Heart left ventricle (tissue), 16 donors: ENCODE results near the gene FAM227B. TPM values are rescaled to one million over a fixed set of nuclear protein-coding genes. Genes with fewer than 3 reads are reported as not detected.

ENCODE experiments used
- ATAC-seq, 4 donors: fragments of 200-7000 bp; cut with Tn5 transposase; one replicate each; pipeline ENCODE4 v1.9.1; 2020 to 2022; ENCODE audit warnings: moderate library complexity in 4 of 4, mild to moderate bottlenecking in 3 of 4, moderate number of reproducible peaks in 1 of 4
- DNase-seq, 5 donors: peaks; one replicate each; pipeline ENCODE4 v3.0.0-alpha.2; 2020
- H3K27ac ChIP-seq, 12 donors: fragments of 200-600 bp; sonication (generic) in 4 of 12; one replicate each; pipeline versions ENCODE4 v1.5.0 to v1.8.0; 2016 to 2022; ENCODE audit warnings: mild to moderate bottlenecking in 2 of 12
- H3K27me3 ChIP-seq, 9 donors: fragments of 200-600 bp; sonication (generic) in 2 of 9; one replicate each; pipeline versions ENCODE4 v1.5.1 to v1.8.0; 2016 to 2022; ENCODE audit warnings: mild to moderate bottlenecking in 3 of 9
- H3K36me3 ChIP-seq, 9 donors: fragments of 200-600 bp; sonication (generic) in 2 of 9; one replicate each; pipeline versions ENCODE4 v1.5.0 to v1.8.0; 2018 to 2022; ENCODE audit warnings: mild to moderate bottlenecking in 2 of 9
- H3K4me1 ChIP-seq, 12 donors: fragments of 200-600 bp; sonication (generic) in 4 of 12; one replicate each; pipeline versions ENCODE4 v1.5.0 to v1.8.0; 2016 to 2022; ENCODE audit warnings: mild to moderate bottlenecking in 3 of 12
- H3K4me3 ChIP-seq, 12 donors: fragments of 200-600 bp; sonication (generic) in 4 of 12; one replicate each; pipeline versions ENCODE4 v1.5.0 to v1.8.0; 2017 to 2022; ENCODE audit warnings: mild to moderate bottlenecking in 9 of 12, moderate library complexity in 4 of 12
- H3K9me3 ChIP-seq, 12 donors: fragments of 200-600 bp; sonication (generic) in 4 of 12; one replicate each; pipeline versions ENCODE4 v1.5.0 to v1.8.0; 2016 to 2022; ENCODE audit warnings: mild to moderate bottlenecking in 1 of 12
- POLR2A ChIP-seq, 2 donors: fragments of 450-650 bp; IDR thresholded peaks; one replicate each; pipeline ENCODE4 v1.6.1; 2017; ENCODE audit warnings: antibody characterized with exemption in 2 of 2, mild to moderate bottlenecking in 2 of 2, moderate library complexity in 2 of 2
- WGBS, 4 donors: extraction: QIAGEN DNeasy Blood & Tissue Kit in 2 of 4; methylation state at CpG; one replicate each; pipeline versions ENCODE4 v1.1.5 to v1.1.7; 2013 to 2018; 5-methylcytosine and 5-hydroxymethylcytosine counted together
- intact Hi-C, 10 donors: fragments of 100-400 bp; cut with DNase I; formaldehyde crosslinking; loops; one replicate each; pipeline versions ENCODE4 v1.11.1 to v1.14.2; 2022
- polyA plus RNA-seq, 2 donors: library from polyadenylated mRNA; stranded (reverse); fragments of 200-250 nt; gene quantifications; one replicate each; pipeline ENCODE4 v1.2.3, GENCODE V29; 2013
- total RNA-seq, 9 donors: library from RNA; depleted of rRNA in 2 of 9; stranded (reverse); fragments of >200 nt in 2 of 9; fragmentation: NEBNext Ultra II Directional in 3 of 9; extraction: Animal tissue kit (Norgen Biotek cat#: 25700) in 3 of 9; gene quantifications; one replicate each; pipeline versions ENCODE4 v1.1.0 to v1.2.4, GENCODE V29; 2016 to 2023
- TF ChIP-seq, protein P1 (sequence below), 12 donors: fragments of 200-600 bp; sonication (generic) in 4 of 12; IDR thresholded peaks; one replicate each; pipeline versions ENCODE4 v1.5.0 to v1.8.0; 2018 to 2022; ENCODE audit warnings: antibody characterized with exemption in 12 of 12, mild to moderate bottlenecking in 5 of 12
- donor health status: ischemic (EF 13 %, LVEDD 7.1; RV severe dilation, severe dysfunction).
- donor health status: healthy with polysubstance abuse.
- donor health status: DM: no; HTN: yes; CAD: no.
- donor health status: DM: no; HTN: no; CAD: no.
- donor health status: ischemic (EF 25% LVEDD 6.9; RV normal size, moderate dysfunction).
- donor health status: ischemic (EF 25% LVEDD 5.7; RV mildly dilated, moderate dysfunction).
- donor health status: healthy.
- donor health status: DM: yes; HTN: yes; CAD: no.
- donor health status: ischemic (EF 35%, LVEDD 5.7; RV mildly dilated, moderate dysfunction).
- donor health status: nonischemic (EF 11% LVEDD 7.7; RV severe dilation, severe dysfunction).
- donor health status: DM: yes; HTN: yes; CAD: no.
- donor health status: PGD.
- donor health status: ischemic (EF 29% LVEDD 5.4; RV normal size, mild dysfunction).
- donor health status: nonischemic (EF 23%, LVEDD 6.1; RV moderate dilation, normal function).

FAM227B gene
- total and polyA plus RNA-seq, 11 donors: 5.8 to 18.8 (median 14.3) TPM

DNA sequence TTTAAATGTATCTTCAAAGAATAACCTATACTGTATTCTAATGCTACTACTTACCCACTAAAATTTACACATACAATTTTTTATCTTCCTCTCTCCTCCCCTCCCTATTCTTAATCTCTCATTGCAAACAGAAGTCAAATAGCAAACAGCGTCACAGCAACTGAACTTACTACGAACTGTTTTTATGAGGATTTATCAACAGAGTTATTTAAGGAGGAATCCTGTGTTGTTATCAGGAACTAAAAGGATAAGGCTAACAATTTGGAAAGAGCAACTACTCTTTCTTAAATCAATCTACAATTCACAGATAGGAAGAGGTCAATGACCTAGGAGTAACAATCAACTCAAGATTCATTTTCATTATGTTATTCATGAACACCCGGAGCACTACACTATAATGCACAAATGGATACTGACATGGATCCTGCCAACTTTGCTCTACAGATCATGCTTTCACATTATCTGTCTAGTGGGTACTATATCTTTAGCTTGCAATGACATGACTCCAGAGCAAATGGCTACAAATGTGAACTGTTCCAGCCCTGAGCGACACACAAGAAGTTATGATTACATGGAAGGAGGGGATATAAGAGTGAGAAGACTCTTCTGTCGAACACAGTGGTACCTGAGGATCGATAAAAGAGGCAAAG lies 196.6 kb downstream of the FAM227B start:
- H3K27ac ChIP-seq: peak overlapping the region; percentile 45 to 77 (median 66)
- DNase-seq (no peak), ATAC-seq (peak in 1 of 4 donors; percentile 25)
- H3K9me3 ChIP-seq: no peaks in the 10 kb centered on the region
- H3K27me3 ChIP-seq: no peaks in the 10 kb centered on the region
- 23 to 31% (median 29%) methylated on average over 6 of the region's 6 CpGs for WGBS, 4 donors
- intact Hi-C loops: loop anchor here (2.0 to 10.0 kb wide), 9 partner anchors 187 to 562 kb away; partner anchors contain the start of genes DTWD1 (in 4 of the 10), FAM227B (in 4 of the 10), EID1 (in 2 of the 10) and COPS2 (in 1 of the 10)
- H3K4me3 ChIP-seq: peak overlapping the region; percentile 7 to 62 (median 49)
- TF ChIP-seq, protein P1, sequence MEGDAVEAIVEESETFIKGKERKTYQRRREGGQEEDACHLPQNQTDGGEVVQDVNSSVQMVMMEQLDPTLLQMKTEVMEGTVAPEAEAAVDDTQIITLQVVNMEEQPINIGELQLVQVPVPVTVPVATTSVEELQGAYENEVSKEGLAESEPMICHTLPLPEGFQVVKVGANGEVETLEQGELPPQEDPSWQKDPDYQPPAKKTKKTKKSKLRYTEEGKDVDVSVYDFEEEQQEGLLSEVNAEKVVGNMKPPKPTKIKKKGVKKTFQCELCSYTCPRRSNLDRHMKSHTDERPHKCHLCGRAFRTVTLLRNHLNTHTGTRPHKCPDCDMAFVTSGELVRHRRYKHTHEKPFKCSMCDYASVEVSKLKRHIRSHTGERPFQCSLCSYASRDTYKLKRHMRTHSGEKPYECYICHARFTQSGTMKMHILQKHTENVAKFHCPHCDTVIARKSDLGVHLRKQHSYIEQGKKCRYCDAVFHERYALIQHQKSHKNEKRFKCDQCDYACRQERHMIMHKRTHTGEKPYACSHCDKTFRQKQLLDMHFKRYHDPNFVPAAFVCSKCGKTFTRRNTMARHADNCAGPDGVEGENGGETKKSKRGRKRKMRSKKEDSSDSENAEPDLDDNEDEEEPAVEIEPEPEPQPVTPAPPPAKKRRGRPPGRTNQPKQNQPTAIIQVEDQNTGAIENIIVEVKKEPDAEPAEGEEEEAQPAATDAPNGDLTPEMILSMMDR (IDR thresholded peaks at IDR 0.05): no peak
- no peak for TF ChIP-seq POLR2A (IDR thresholded peaks at IDR 0.05)
- H3K36me3 ChIP-seq: no peaks in the 10 kb centered on the region
- H3K4me1 ChIP-seq: peaks cover 0 to 18% (median 0%) of the 10 kb centered on the region in 12 donors

- intact Hi-C loops: loop anchor here (2.0 to 10.0 kb wide), 9 partner anchors 186 to 561 kb away; partner anchors contain the start of genes DTWD1 (in 4 of the 10), FAM227B (in 4 of the 10), EID1 (in 2 of the 10) and COPS2 (in 1 of the 10)
- Histone ChIP-seq H3K4me1 (peaks cover 0 to 13% (median 0%) of the 10 kb centered on the region in 12 donors), H3K9me3 (no peaks in the 10 kb centered on the region), H3K27me3 (no peaks in the 10 kb centered on the region), H3K4me3 (peak within 1 kb of the TSS; percentile 7 to 62 (median 49)), H3K27ac (peak within 1 kb of the TSS; percentile 45 to 77 (median 66)), H3K36me3 (no peaks in the 10 kb centered on the region)
- WGBS, 4 donors: 36 to 43% (median 37%) methylated on average over 4 of the region's 4 CpGs
- ATAC-seq: peak; percentile 59 to 81 (median 74)
- DNase-seq: no peak
- TF ChIP-seq, protein P1 (IDR thresholded peaks at IDR 0.05): peak in 4 of 12 donors; percentile 17 to 31 (median 20)
- no peak for TF ChIP-seq POLR2A (IDR thresholded peaks at IDR 0.05)
These were observed 197.6 kb downstream of the FAM227B start, which contains the start of gene FGF7 for GRCh38 chr15:49423021-49423420. TSS of gene FGF7 (plus strand) at chr15:49423242. CDS start at chr15:49424298, 1,056 bp downstream.

- ATAC-seq: peak in 3 of 4 donors; percentile 52 to 64 (median 62)
- TF ChIP-seq POLR2A (IDR thresholded peaks at IDR 0.05): no peak
- TF ChIP-seq, protein P1 (IDR thresholded peaks at IDR 0.05): peak; percentile 50 to 84 (median 67)
- H3K9me3 ChIP-seq: peaks cover 0 to 6% (median 0%) of the 10 kb centered on the region in 12 donors
- WGBS, 4 donors: 7 to 22% (median 17%) methylated on average over 9 of the region's 9 CpGs
- no peaks in the 10 kb centered on the region for H3K36me3 ChIP-seq
- DNase-seq: peak in 3 of 5 donors; percentile 20 to 55 (median 25)
- peaks cover 0 to 9% (median 0%) of the 10 kb centered on the region in 12 donors for H3K4me1 ChIP-seq
- intact Hi-C loops: loop anchor here (1.0 to 10.0 kb wide), 12 partner anchors 185 to 560 kb away; partner anchors contain the start of genes DTWD1 (in 4 of the 10), FAM227B (in 4 of the 10), EID1 (in 2 of the 10) and COPS2 (in 1 of the 10)
- peak overlapping the region in 9 of 12 donors; percentile 19 to 62 (median 32) for H3K4me3 ChIP-seq
- H3K27me3 ChIP-seq: no peaks in the 10 kb centered on the region
- H3K27ac ChIP-seq: peak overlapping the region in 6 of 12 donors; percentile 63 to 77 (median 69)
These were observed 198.6 kb downstream of the FAM227B start for GRCh38 chr15:49421991-49422390.

DNA sequence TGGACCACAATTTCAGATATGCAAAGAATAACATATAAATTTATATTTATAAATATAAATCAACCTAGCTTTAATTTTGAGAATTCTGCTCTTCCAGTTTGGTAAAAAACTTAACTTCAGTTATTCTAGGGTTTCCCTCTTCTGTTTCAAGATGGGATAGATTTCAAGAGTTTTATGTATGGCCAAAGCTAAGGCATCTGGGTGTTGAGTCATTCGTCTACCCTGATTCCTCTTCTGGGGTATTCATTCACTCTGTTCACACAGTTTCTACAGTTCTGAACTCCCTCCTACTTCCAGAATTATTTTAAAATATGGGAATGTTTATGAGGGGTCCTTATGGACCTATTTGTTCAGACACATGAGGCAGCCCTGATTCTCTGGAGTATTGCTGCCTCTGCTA lies 201.8 kb downstream of the FAM227B start:
- Histone ChIP-seq H3K4me3 (no peak overlapping the region), H3K36me3 (no peaks in the 10 kb centered on the region), H3K27ac (no peak overlapping the region), H3K9me3 (peaks cover 0 to 7% (median 0%) of the 10 kb centered on the region in 12 donors), H3K27me3 (no peaks in the 10 kb centered on the region), H3K4me1 (peaks cover 0 to 5% (median 0%) of the 10 kb centered on the region in 12 donors)
- intact Hi-C loops: loop anchor here in 1 of 10 donors (2.0 to 10.0 kb wide), 2 partner anchors 84 to 184 kb away; no protein-coding TSS in a partner anchor
- no peak for DNase-seq
- WGBS, 4 donors: 82 to 96% (median 88%) methylated on average over 1 of the region's 1 CpG
- no peak for ATAC-seq
- TF ChIP-seq POLR2A (IDR thresholded peaks at IDR 0.05): no peak
- TF ChIP-seq, protein P1 (IDR thresholded peaks at IDR 0.05): no peak
